Activated CD8-positive, alpha-beta memory T cell treated with anti-CD3 and anti-CD28 coated beads, Interleukin-2, amount 50 U/mL, for 4 hours (primary cell): ENCODE results near the gene SNHG17.
"Not testable (repeated sequence)": the region's sequence is repeated elsewhere in the genome, so short reads cannot be mapped to it uniquely, and the experiment has no call there.

Experiments used
- DNase-seq: peaks from one replicate; pipeline ENCODE4 v3.0.0-alpha.2; 2020

The SNHG17 gene

DNA sequence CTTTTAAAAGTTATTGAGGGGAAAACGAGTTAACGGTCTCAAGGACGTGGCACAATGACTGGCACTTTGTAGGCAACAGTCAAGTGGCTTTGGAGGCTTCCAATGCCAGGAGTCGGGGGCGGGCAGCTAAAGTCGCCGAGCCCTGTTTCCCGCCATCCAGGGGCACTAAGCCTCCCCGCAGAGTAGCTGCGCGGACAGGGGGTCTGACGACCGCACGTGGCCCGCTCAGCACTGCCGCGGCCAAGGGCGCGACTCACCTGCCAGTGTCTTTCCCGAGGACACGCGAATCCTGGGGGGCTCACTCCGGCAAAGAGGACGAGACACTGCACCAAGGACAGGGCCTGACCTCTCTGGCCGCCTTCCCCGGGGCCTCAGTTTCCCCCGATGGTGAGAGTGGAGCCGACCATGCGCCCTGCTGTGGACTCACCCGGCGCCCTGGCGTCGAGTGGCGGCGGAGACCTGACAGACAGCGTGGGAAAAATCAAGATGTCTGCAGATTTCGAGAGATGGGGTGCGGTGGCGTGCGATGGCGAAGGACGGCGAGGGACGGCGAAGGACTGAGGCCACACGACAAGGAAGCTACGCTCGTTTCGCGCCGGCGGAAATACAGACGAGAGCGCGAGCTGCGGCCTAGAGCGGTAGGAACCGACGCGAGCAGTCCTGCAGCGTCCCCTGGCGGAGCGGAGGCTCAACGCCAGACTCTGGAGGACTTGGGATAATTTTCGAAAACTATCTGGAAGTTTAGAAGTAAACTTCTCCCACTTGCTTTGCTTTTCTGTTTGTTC lies at the start of gene SNHG17:
SNHG17 (minus strand) TSS at position 559 of the 785 bp plus-strand sequence.
- DNase-seq: peak; percentile 88

DNA sequence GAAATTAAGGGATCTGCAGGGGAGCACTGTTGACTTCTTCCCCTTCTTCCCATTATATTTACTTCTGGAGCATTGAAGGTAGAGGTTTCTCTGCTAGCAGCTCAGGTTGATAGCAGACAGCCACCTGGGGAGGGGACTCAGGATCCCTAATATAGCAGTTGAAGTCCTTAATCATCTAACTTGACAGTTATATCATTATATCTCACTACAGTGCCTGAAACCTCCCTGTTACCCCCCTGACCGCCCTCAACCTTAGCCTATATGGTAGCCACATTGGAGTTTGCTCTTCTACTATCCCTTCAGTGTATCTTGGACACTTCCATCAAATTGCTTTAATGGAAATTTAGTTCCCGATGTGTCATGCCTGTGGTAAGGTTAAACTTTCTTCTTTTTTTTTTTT lies 44.5 kb upstream of the SNHG17 start:
- no peak for DNase-seq

GRCh38 chr20:38477747-38478146 lies 42.6 kb upstream of the SNHG17 start:
- no peak for DNase-seq

DNA sequence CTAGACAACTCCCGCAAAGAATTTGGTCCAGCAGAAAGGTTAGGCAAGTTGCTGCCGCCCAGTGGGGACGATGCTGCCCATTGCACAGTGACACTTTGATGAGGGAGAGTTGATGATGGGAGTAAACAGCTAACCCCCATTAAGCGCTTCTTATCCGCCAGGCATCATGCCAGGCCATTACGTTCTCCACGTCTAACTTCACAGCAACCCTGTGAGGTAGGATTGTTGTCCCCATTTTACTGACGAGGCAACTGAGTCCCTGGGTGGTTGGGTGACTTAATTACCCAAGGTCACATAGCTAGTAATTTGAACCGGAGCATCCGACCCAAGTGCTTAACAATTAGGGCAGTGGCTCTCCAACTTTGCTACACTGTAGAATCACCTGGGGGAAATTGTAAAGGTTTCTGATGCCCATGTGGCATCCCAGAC lies 38.3 kb upstream of the SNHG17 start:
- no peak for DNase-seq

GRCh38 chr20:38472513-38473366 lies 37.6 kb upstream of the SNHG17 start, which contains the start of gene RALGAPB:
TSS of gene RALGAPB (plus strand) at chr20:38472843. CDS start at chr20:38488433, 15,590 bp downstream.
- peak; percentile 98 for DNase-seq

DNA sequence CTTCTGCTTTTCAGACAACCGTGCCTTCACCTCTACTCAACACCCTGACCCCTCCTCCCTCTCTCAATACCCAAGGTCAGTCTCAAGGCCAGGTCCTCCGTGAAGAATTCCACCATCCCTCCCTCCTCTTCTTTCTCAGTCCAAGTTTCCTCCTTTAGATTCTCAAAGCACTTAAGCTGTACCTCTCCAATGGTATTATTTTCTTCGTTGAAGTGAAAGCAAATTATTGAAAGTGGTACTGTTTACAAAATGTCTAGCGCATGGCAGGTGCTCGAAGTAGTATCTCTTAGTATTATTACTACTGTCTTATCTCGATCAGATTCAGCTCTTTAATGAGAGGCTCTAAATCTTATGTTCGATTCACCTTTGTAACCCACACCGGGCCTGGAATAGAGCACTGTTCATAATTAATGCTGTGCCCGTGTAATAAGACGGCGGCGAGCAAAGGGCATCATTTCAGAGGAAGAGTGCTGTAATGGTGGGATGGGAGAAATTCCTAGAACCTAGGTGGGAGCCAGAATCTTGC lies 36.9 kb upstream of the SNHG17 start:
- DNase-seq: no peak

DNA sequence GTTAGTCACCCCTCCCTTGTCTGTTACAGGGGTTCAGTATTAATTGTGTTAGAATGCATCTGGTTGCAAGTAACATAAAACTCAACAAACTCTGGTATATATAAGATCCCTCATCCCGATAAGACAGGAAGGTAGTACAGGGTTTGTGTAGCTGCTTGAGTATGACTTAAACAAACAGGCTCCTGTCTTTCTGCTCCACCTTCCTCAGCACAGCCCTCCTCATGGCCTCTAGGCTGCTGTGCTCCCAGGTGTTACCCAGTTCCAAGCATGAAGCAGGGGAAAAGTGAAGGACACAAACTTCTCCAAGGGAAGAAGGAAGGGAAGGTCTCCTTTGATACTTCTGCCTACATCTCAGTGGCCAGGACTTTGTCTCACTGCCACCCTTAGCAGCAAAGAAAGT lies 36.1 kb upstream of the SNHG17 start:
- no peak for DNase-seq

GRCh38 chr20:38466983-38467382 lies 31.9 kb upstream of the SNHG17 start:
- DNase-seq: no peak

- DNase-seq: no peak
Measured at GRCh38 chr20:38466171-38466570, 31.0 kb upstream of the SNHG17 start.

DNA sequence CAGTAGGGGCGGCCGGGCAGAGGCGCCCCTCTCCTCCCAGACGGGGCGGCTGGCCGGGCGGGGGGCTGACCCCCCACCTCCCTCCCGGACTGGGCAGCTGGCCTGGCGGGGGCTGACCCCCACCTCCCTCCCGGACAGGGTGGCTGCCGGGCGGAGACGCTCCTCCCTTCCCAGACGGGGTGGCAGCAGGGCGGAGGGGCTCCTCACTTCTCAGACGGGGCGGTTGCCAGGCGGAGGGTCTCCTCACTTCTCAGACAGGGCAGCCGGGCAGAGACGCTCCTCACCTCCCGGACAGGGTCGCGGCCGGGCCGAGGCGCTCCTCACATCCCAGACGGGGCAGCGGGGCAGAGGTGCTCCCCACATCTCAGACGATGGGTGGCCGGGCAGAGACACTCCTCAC lies 26.4 kb upstream of the SNHG17 start:
- DNase-seq: not testable (repeated sequence)

DNA sequence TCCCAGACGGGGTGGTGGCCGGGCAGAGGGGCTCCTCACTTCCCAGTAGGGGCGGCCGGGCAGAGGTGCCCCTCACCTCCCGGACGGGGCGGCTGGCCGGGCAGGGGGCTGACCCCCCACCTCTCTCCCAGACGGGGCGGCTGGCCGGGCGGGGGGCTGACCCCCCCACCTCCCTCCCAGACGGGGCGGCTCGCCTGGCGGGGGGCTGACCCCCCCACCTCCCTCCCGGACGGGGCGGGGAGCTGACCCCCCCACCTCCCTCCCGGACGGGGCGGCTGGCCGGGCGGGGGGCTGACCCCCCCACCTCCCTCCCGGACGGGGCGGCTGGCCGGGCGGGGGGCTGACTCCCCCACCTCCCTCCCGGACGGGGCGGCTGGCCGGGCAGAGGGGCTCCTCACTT lies 26.0 kb upstream of the SNHG17 start:
- not testable (repeated sequence) for DNase-seq

- DNase-seq: not testable (repeated sequence)
Measured at GRCh38 chr20:38460631-38461030, 25.5 kb upstream of the SNHG17 start.

- DNase-seq: no peak
Measured at GRCh38 chr20:38460040-38460623, 25.0 kb upstream of the SNHG17 start.

- DNase-seq: no peak
Measured at GRCh38 chr20:38458314-38458713, 23.2 kb upstream of the SNHG17 start.

GRCh38 chr20:38454556-38455473 lies 19.7 kb upstream of the SNHG17 start:
- no peak for DNase-seq

DNA sequence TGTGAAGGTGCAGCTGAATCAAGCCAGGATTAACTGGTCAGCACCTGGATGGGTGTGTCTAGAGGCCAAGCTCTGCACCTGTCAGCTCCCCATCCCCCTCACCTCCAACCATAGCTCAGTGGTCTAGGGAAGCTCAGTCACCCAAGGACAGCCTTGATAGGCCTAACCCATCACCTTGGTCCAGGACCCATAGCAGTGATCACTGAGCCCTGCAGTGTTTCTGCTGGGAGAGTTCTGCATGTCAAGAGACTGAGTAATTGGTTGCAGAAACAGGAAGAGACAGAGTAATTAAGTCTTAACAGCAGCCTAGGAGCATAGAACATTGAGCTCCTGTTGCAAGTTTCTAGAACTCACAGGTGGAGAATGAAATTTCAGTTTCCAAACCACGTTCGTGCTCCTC lies 18.8 kb upstream of the SNHG17 start:
- DNase-seq: no peak

DNA sequence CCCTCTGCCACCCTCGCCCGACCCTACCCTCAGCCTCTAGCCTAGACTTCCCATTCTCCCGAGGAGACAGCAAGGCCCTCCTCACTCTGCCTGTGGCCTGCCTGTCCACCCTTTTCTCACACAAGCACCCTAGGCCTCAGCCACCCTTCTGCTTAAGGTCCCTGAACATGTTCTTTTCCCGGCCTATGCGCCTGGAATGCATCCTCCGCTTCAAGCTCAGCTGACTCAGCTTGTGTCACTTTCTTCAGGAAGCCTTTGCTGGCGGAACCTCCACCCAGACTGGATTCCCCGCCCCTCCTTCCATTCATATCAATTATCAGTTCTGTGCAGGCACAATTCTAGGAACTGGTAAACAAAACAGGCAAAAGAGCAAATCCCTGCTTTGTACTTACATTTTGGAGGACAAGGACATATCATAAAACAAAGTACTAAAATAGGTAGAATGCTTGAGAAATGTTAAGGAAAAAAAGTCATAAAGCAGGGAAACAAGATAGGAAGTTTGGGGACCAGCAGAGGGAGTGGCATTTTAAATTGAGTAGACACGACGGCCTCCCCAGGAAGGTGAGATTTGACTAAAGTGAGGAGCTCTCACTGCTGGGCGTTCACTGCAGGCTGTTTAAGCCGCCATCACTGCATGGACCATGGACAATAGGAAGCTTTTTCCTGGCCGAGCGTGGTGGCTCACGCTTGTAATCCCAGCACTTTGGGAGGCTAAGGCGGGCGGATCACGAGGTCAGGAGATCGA lies 17.9 kb upstream of the SNHG17 start:
- DNase-seq: no peak

DNA sequence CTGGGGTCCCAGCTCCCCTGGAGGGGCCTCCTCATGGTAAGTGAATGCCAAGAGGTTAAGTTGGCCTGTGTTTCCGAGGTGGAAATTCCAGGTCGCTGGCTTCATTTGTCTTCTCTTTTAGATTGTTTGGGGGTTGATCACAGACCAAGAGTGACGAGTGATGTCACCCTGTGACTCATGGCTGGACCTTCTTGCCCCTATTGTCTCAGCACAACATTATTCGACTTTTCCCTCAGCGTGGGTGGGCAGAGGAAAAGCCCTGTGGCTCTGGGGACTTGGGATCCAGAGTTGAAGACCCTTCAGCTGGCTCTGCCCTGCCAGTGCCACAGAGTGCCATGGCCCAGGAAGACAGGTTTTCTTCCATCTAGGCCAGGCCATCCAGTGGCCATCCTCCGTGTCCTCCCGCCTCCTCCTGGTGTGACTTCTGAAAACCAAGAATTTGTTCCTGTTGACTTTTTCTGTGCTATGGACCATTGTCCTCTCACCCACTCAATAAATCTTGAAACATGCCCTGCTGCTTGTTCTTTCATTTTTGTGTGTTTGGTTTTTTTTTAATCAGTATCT lies 15.4 kb upstream of the SNHG17 start:
- no peak for DNase-seq

- no peak for DNase-seq
Measured at GRCh38 chr20:38449046-38449445, 13.9 kb upstream of the SNHG17 start.

DNA sequence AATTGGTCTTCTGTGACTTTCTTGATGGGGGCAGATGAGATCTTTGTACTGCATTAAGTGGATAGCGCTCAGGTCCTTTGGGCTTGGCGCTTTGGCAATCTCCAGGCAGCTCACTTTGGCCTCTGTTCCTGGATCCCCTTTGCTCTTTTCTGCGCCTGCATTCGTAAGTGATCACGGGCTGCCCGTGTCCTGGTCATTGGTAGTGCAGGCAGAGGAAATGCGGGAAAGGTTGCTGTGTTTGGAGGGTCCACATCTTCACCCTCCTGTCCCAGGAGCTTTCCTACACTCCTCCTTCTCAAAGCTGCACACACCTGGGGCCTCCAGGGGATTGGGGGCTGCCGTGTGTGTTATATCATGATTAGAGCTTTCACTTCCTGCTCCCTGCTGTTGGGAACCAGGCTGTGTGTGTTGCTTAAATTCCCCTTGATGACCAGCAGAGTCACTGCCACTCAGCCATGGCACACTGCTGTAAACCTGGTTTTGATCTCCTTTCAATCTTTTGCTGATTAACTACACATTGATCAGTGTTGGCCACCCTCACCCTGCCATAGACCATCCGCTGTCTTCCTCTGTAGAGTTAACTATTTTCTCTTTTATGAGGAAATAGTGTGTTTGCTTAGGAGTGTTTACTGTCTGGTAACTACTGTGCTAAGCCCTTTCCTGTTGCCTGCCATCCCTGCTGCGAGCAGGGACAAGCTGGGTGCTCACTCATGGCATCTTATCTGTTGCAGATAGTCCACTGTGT lies 13.0 kb upstream of the SNHG17 start:
- no peak for DNase-seq
